Calu3 (cell line): ENCODE data around the gene NEU2. TPM values are rescaled to one million over a fixed set of nuclear protein-coding genes. Genes with fewer than 3 reads are reported as not detected.

Source experiments
- BruUV-seq: library from RNA; stranded (reverse); fragments of 400-500 nt; replicated peaks from 2 replicates; lab custom pipeline; 2021; lab: Mats Ljungman, UMichigan
- CTCF ChIA-PET: fragments of 300-600 bp; sonication (Branson Sonifier 250); formaldehyde crosslinking; loops from one replicate; lab custom pipeline; 2022; ENCODE audit warnings: antibody characterized with exemption; lab: Charles Lee
- DNase-seq: peaks from one replicate; pipeline ENCODE4 v3.0.0; 2022
- H3K27ac Mint-ChIP-seq: one replicate; pipeline ENCODE4 v1.8.0; 2022; ENCODE audit warnings: mixed read lengths; ENCODE audit not compliant: unreplicated experiment
- H3K27me3 Mint-ChIP-seq: one replicate; pipeline ENCODE4 v1.8.0; 2022; ENCODE audit warnings: mixed read lengths; ENCODE audit not compliant: unreplicated experiment
- H3K36me3 Mint-ChIP-seq: one replicate; pipeline ENCODE4 v1.8.0; 2022; ENCODE audit warnings: mild to moderate bottlenecking, moderate library complexity, mixed read lengths; ENCODE audit not compliant: insufficient read depth, unreplicated experiment
- H3K4me1 Mint-ChIP-seq: one replicate; pipeline ENCODE4 v1.8.0; 2022; ENCODE audit warnings: mild to moderate bottlenecking, low read depth, mixed read lengths; ENCODE audit not compliant: unreplicated experiment
- H3K4me3 Mint-ChIP-seq: one replicate; pipeline ENCODE4 v1.8.0; 2022; ENCODE audit warnings: mild to moderate bottlenecking, low read depth, moderate library complexity, mixed read lengths; ENCODE audit not compliant: unreplicated experiment
- H3K9me3 Mint-ChIP-seq: one replicate; pipeline ENCODE4 v1.8.0; 2022; ENCODE audit warnings: low read depth, mixed read lengths; ENCODE audit not compliant: unreplicated experiment
- CTCF ChIP-seq: fragments of 200-600 bp; IDR thresholded peaks from one replicate; pipeline ENCODE4 v1.8.0; 2022; ENCODE audit warnings: antibody characterized with exemption; ENCODE audit not compliant: unreplicated experiment
- intact Hi-C: fragments of 100-400 bp; cut with micrococcal nuclease; formaldehyde crosslinking; loops from one replicate; pipeline ENCODE4 v1.10.0; 2022; ENCODE audit not compliant: unreplicated experiment
- total RNA-seq: library from RNA; stranded (reverse); gene quantifications from 2 replicates; pipeline ENCODE4 v1.2.3, GENCODE V29; 2022

NEU2 gene
- total RNA-seq, 1 experiment from 2014 or later: not detected

GRCh38 chr2:232986155-232986554 lies 46.3 kb upstream of the NEU2 start:
- intact Hi-C loops: no loop called here
- BruUV-seq: no TSS peak
- H3K36me3 Mint-ChIP-seq: peaks cover 10% of the 10 kb centered on the region
- CTCF ChIA-PET: no interaction called here
- peaks cover 4% of the 10 kb centered on the region for H3K9me3 Mint-ChIP-seq
- H3K4me3 Mint-ChIP-seq: no peak overlapping the region
- H3K4me1 Mint-ChIP-seq: peaks cover 44% of the 10 kb centered on the region
- TF ChIP-seq CTCF: no peak
- no peak for DNase-seq
- no peaks in the 10 kb centered on the region for H3K27me3 Mint-ChIP-seq
- H3K27ac Mint-ChIP-seq: no peak overlapping the region

- no peak for DNase-seq
- no peak for TF ChIP-seq CTCF
- Mint-ChIP-seq H3K4me3 (no peak overlapping the region), H3K36me3 (no peaks in the 10 kb centered on the region), H3K9me3 (peaks cover 4% of the 10 kb centered on the region), H3K27ac (no peak overlapping the region), H3K4me1 (peaks cover 19% of the 10 kb centered on the region), H3K27me3 (no peaks in the 10 kb centered on the region)
- no TSS peak for BruUV-seq
- CTCF ChIA-PET: no interaction called here
- intact Hi-C loops: no loop called here
Observed at GRCh38 chr2:232993231-232993821, 39.1 kb upstream of the NEU2 start.

- Mint-ChIP-seq H3K36me3 (no peaks in the 10 kb centered on the region), H3K27ac (no peak overlapping the region), H3K27me3 (no peaks in the 10 kb centered on the region), H3K9me3 (peaks cover 4% of the 10 kb centered on the region), H3K4me3 (no peak overlapping the region), H3K4me1 (peaks cover 8% of the 10 kb centered on the region)
- no TSS peak for BruUV-seq
- no peak for DNase-seq
- intact Hi-C loops: no loop called here
- CTCF ChIA-PET: no interaction called here
- no peak for TF ChIP-seq CTCF
Observed at GRCh38 chr2:232994446-232994845, 38.0 kb upstream of the NEU2 start.

- H3K27ac Mint-ChIP-seq: no peak overlapping the region
- H3K4me3 Mint-ChIP-seq: no peak overlapping the region
Observed at GRCh38 chr2:232997749-232998665, 34.5 kb upstream of the NEU2 start.

More at GRCh38 chr2:232997749-232998665, 34.5 kb upstream of the NEU2 start:
- Mint-ChIP-seq H3K9me3 (peaks cover 4% of the 10 kb centered on the region), H3K4me1 (no peaks in the 10 kb centered on the region), H3K27me3 (no peaks in the 10 kb centered on the region), H3K36me3 (no peaks in the 10 kb centered on the region)
- DNase-seq: no peak
- CTCF ChIA-PET: no interaction called here
- no TSS peak for BruUV-seq
- intact Hi-C loops: no loop called here
- TF ChIP-seq CTCF: no peak
